WTC11 (cell line): ENCODE measurements around the gene TSPAN10. TPM values are rescaled to one million over a fixed set of nuclear protein-coding genes. Genes with fewer than 3 reads are reported as not detected.
A peak's percentile ranks its signal among the peaks of the same experiment; 100 is the strongest.

Experiments used
- ATAC-seq: fragments of 200-7000 bp; cut with Tn5 transposase; 2 replicates; pipeline ENCODE4 v1.10.0; 2021; ENCODE audit warnings: mild to moderate bottlenecking, moderate library complexity
- CTCF ChIA-PET: fragments of 300-600 bp; sonication (Branson Sonifier 250); formaldehyde crosslinking; loops from one replicate; lab custom pipeline; 2021; ENCODE audit warnings: antibody characterized with exemption; lab: Charles Lee
- POLR2A ChIA-PET: fragments of 350-600 bp; sonication (Branson Sonifier 250); formaldehyde crosslinking; loops from one replicate; lab custom pipeline; 2021; ENCODE audit warnings: antibody characterized with exemption; lab: Charles Lee
- DNase-seq: peaks from one replicate; pipeline ENCODE4 v3.0.0; 2021; ENCODE audit warnings: low spot score
- H3K27ac Mint-ChIP-seq: 2 replicates; pipeline ENCODE4 v1.8.0; 2021; ENCODE audit warnings: mixed read lengths
- H3K27me3 Mint-ChIP-seq: 2 replicates; pipeline ENCODE4 v1.8.0; 2021; ENCODE audit warnings: low read depth, mild to moderate bottlenecking, moderate library complexity, mixed read lengths
- H3K36me3 Mint-ChIP-seq: 2 replicates; pipeline ENCODE4 v1.8.0; 2021; ENCODE audit warnings: mixed read lengths
- H3K4me1 Mint-ChIP-seq: 2 replicates; pipeline ENCODE4 v1.8.0; 2022; ENCODE audit warnings: mixed read lengths
- H3K4me3 Mint-ChIP-seq: 2 replicates; pipeline ENCODE4 v1.8.0; 2021; ENCODE audit warnings: mild to moderate bottlenecking, moderate library complexity, mixed read lengths
- H3K9me3 Mint-ChIP-seq: 2 replicates; pipeline ENCODE4 v1.8.0; 2021; ENCODE audit warnings: mixed read lengths
- CBFB ChIP-seq: sonication (generic); formaldehyde crosslinking; IDR thresholded peaks from 2 replicates; pipeline ENCODE4 v1.8.1; 2022; ENCODE audit warnings: mild to moderate bottlenecking, low read depth, missing genetic modification reagents
- ETV6 ChIP-seq: sonication (generic); formaldehyde crosslinking; IDR thresholded peaks from 2 replicates; pipeline ENCODE4 v1.8.1; 2022; ENCODE audit warnings: mild to moderate bottlenecking, missing genetic modification reagents
- FOXK1 ChIP-seq: sonication (generic); formaldehyde crosslinking; IDR thresholded peaks from 2 replicates; pipeline ENCODE4 v1.8.0; 2022; ENCODE audit warnings: mild to moderate bottlenecking, moderate library complexity, missing genetic modification reagents
- IRF1 ChIP-seq: sonication (generic); formaldehyde crosslinking; IDR thresholded peaks from 2 replicates; pipeline ENCODE4 v1.8.0; 2023; ENCODE audit warnings: missing genetic modification reagents
- IRF2 ChIP-seq: sonication (generic); formaldehyde crosslinking; IDR thresholded peaks from 2 replicates; pipeline ENCODE4 v1.8.0; 2022; ENCODE audit warnings: low read depth, missing genetic modification reagents, borderline replicate concordance
- MLX ChIP-seq: sonication (generic); formaldehyde crosslinking; IDR thresholded peaks from 2 replicates; pipeline ENCODE4 v1.8.1; 2023; ENCODE audit warnings: mild to moderate bottlenecking, missing genetic modification reagents, moderate library complexity
- NFE2L1 ChIP-seq: sonication (generic); formaldehyde crosslinking; IDR thresholded peaks from 2 replicates; pipeline ENCODE4 v1.8.1; 2023; ENCODE audit warnings: missing genetic modification reagents
- RELA ChIP-seq: sonication (generic); formaldehyde crosslinking; IDR thresholded peaks from 2 replicates; pipeline ENCODE4 v1.8.1; 2022; ENCODE audit warnings: missing genetic modification reagents, mild to moderate bottlenecking, borderline replicate concordance
- TP53 ChIP-seq: sonication (generic); formaldehyde crosslinking; IDR thresholded peaks from 2 replicates; pipeline ENCODE4 v1.8.1; 2023; ENCODE audit warnings: mild to moderate bottlenecking, missing genetic modification reagents
- ZNF396 ChIP-seq: fragments of 250-450 bp; sonication (Bioruptor Pico); IDR thresholded peaks from 2 replicates; pipeline ENCODE4 v1.8.0; 2021; ENCODE audit warnings: mild to moderate bottlenecking, moderate library complexity, borderline replicate concordance
- ZNF416 ChIP-seq: fragments of 250-450 bp; sonication (Bioruptor Pico); IDR thresholded peaks from 2 replicates; pipeline ENCODE4 v1.9.0; 2021; ENCODE audit warnings: mild to moderate bottlenecking, inconsistent platforms
- ZNF423 ChIP-seq: fragments of 250-450 bp; sonication (Bioruptor Pico); IDR thresholded peaks from 2 replicates; pipeline ENCODE4 v2.1.2; 2022; ENCODE audit warnings: mild to moderate bottlenecking, moderate library complexity
- ZNF425 ChIP-seq: fragments of 250-450 bp; sonication (Bioruptor Pico); conservative IDR thresholded peaks from 2 replicates; pipeline ENCODE4 v1.9.0; 2021; ENCODE audit warnings: mild to moderate bottlenecking
- total RNA-seq: library from RNA; stranded (reverse); gene quantifications from 3 replicates; pipeline ENCODE4 v1.2.3, GENCODE V29; 2021
- TF ChIP-seq, protein P1 (sequence below): sonication (generic); formaldehyde crosslinking; IDR thresholded peaks from 2 replicates; pipeline ENCODE4 v1.8.0; 2022; ENCODE audit warnings: mild to moderate bottlenecking, missing genetic modification reagents
- TF ChIP-seq, protein P2 (sequence below): sonication (generic); formaldehyde crosslinking; IDR thresholded peaks from 2 replicates; pipeline ENCODE4 v1.8.0; 2023; ENCODE audit warnings: missing genetic modification reagents, mild to moderate bottlenecking, borderline replicate concordance
- TF ChIP-seq, protein P3 (sequence below): sonication (generic); formaldehyde crosslinking; IDR thresholded peaks from 2 replicates; pipeline ENCODE4 v1.8.0; 2023; ENCODE audit warnings: mild to moderate bottlenecking, missing genetic modification reagents

Gene TSPAN10
- total RNA-seq, 1 experiment from 2014 or later = 1.5 TPM

DNA sequence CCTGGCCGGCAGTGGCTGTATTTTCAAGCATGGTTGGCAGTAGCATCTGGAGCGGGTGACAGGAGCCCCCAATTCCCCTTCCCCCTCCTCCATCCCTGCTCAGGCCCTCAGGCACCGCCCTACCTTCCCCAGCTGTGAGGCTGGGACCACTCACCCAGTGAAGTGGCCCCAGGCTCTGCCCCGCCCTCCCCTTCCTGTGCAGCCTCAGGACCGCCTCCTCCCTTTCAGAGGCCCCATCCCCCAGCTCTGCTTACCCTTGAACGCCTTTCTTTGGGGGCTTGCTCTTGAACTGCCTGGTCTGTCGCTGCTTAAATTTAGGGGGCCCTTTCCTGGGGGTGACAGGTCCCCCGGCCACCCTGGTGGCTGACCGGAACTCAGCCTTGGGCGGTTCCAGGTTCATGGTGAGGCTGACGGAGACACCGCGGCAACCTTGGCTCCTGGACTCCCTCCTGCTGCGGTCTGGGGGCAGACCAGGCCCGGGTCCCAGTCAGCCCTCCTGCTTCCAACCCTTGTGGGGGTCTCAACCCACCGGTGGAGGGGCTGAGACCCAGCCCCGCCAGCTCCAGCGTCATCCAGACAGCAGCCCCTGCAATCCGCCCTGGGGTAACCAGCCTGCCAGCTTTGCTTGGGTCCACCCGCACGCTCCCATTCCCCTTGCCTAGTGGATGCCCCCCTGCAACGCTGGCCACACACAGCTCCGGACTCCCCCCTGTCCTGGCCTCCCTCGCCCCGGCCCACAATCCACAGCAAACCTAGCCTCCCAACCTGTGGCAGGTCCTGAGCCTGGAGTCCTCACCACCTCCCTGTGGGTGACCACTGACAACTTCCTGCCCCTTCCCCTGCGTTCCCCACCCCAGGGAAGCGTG is 16.1 kb downstream of the TSPAN10 start:
- TF ChIP-seq TP53 = no peak
- no peak for TF ChIP-seq IRF2 (CRISPR knock-in tag)
- 0 out of 2 replicates have a peak, but pooled peaks have one; percentile 31 for TF ChIP-seq RELA (CRISPR knock-in tag)
- peaks cover 25% of the 10 kb centered on the region for H3K27me3 Mint-ChIP-seq
- no peaks in the 10 kb centered on the region for H3K9me3 Mint-ChIP-seq
- peaks cover 22% of the 10 kb centered on the region for H3K4me1 Mint-ChIP-seq
- DNase-seq = peak; percentile 58
- peak overlapping the region; percentile 47 for H3K4me3 Mint-ChIP-seq
- POLR2A ChIA-PET = no interaction called here
- CTCF ChIA-PET = interaction anchor here (0.7 kb wide), 1 partner anchor 726 kb away, joined by 3 read pairs; no protein-coding TSS in a partner anchor
- no peaks in the 10 kb centered on the region for H3K36me3 Mint-ChIP-seq
- peak; percentile 75 for ATAC-seq
- no peak overlapping the region for H3K27ac Mint-ChIP-seq

- peaks cover 17% of the 10 kb centered on the region for H3K4me1 Mint-ChIP-seq
- DNase-seq (no peak), ATAC-seq (no peak)
- ChIA-PET POLR2A (no interaction called here), CTCF (no interaction called here)
- no peak overlapping the region for H3K4me3 Mint-ChIP-seq
- no peaks in the 10 kb centered on the region for H3K36me3 Mint-ChIP-seq
- TF ChIP-seq, protein P1, sequence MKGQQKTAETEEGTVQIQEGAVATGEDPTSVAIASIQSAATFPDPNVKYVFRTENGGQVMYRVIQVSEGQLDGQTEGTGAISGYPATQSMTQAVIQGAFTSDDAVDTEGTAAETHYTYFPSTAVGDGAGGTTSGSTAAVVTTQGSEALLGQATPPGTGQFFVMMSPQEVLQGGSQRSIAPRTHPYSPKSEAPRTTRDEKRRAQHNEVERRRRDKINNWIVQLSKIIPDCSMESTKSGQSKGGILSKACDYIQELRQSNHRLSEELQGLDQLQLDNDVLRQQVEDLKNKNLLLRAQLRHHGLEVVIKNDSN (CRISPR knock-in tag) = no peak
- no peak for TF ChIP-seq ZNF425 (CRISPR knock-in tag)
- no peak for TF ChIP-seq NFE2L1
- TF ChIP-seq ZNF423 (CRISPR knock-in tag) = no peak
- TF ChIP-seq, protein P2, sequence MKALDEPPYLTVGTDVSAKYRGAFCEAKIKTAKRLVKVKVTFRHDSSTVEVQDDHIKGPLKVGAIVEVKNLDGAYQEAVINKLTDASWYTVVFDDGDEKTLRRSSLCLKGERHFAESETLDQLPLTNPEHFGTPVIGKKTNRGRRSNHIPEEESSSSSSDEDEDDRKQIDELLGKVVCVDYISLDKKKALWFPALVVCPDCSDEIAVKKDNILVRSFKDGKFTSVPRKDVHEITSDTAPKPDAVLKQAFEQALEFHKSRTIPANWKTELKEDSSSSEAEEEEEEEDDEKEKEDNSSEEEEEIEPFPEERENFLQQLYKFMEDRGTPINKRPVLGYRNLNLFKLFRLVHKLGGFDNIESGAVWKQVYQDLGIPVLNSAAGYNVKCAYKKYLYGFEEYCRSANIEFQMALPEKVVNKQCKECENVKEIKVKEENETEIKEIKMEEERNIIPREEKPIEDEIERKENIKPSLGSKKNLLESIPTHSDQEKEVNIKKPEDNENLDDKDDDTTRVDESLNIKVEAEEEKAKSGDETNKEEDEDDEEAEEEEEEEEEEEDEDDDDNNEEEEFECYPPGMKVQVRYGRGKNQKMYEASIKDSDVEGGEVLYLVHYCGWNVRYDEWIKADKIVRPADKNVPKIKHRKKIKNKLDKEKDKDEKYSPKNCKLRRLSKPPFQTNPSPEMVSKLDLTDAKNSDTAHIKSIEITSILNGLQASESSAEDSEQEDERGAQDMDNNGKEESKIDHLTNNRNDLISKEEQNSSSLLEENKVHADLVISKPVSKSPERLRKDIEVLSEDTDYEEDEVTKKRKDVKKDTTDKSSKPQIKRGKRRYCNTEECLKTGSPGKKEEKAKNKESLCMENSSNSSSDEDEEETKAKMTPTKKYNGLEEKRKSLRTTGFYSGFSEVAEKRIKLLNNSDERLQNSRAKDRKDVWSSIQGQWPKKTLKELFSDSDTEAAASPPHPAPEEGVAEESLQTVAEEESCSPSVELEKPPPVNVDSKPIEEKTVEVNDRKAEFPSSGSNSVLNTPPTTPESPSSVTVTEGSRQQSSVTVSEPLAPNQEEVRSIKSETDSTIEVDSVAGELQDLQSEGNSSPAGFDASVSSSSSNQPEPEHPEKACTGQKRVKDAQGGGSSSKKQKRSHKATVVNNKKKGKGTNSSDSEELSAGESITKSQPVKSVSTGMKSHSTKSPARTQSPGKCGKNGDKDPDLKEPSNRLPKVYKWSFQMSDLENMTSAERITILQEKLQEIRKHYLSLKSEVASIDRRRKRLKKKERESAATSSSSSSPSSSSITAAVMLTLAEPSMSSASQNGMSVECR = no peak
- TF ChIP-seq ZNF416 (CRISPR knock-in tag) = no peak
- no peak for TF ChIP-seq ETV6 (CRISPR knock-in tag)
- H3K9me3 Mint-ChIP-seq = no peaks in the 10 kb centered on the region
- H3K27me3 Mint-ChIP-seq = peaks cover 2% of the 10 kb centered on the region; the same call in 1 of the 2 replicates
- no peak overlapping the region for H3K27ac Mint-ChIP-seq
Observed at GRCh38 chr17:81655378-81656117, 18.6 kb downstream of the TSPAN10 start.

DNA sequence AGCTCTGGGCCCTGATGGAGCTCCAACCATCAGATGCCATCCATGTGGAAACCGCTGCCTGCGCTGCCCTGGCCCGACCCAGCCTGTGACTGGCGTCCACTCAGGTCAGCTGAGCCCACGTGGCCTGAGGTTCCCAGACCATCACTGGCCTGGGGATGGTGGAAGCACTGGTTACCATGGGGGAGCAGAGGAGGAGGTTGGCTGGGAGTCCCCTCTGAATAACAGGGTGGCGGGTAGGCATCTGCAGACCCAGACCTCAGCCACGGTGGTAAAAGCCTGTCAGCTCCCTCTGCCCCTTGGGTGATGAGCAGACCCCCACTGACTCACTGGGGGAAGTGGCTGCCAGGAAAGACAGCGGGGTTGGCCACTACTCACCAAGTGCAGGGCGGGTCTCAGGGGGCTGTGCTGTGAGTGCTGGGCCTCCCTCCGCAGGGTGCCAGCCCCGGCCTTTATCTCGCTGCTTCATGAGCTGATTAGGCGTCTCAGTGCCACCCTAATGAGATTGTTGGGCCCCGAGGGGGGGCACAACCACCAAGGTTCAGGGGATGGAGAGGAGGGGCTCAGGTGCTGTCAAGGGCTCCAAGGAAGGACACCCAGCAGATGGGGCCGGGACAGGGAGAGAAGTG is 19.2 kb downstream of the TSPAN10 start, which contains the start of gene PDE6G:
Gene PDE6G (minus strand): TSS at position 425 of the 626 bp plus-strand sequence. CDS start 3,237 bp downstream, outside the sequence.
- no peaks in the 10 kb centered on the region; the same call in 1 of the 2 replicates for H3K27me3 Mint-ChIP-seq
- H3K4me3 Mint-ChIP-seq = no peak within 1 kb of the TSS
- H3K36me3 Mint-ChIP-seq = no peaks in the 10 kb centered on the region
- H3K9me3 Mint-ChIP-seq = no peaks in the 10 kb centered on the region
- DNase-seq (no peak), ATAC-seq (no peak)
- ChIA-PET CTCF (no interaction called here), POLR2A (no interaction called here)
- H3K27ac Mint-ChIP-seq = no peak within 1 kb of the TSS; the same call in 1 of the 2 replicates
- H3K4me1 Mint-ChIP-seq = peaks cover 17% of the 10 kb centered on the region
- no peak for TF ChIP-seq CBFB (CRISPR knock-in tag)
- no peak for TF ChIP-seq MLX
- no peak for TF ChIP-seq IRF1
- TF ChIP-seq, protein P1 (CRISPR knock-in tag) = no peak
- TF ChIP-seq FOXK1 (CRISPR knock-in tag) = no peak
- TF ChIP-seq, protein P3, sequence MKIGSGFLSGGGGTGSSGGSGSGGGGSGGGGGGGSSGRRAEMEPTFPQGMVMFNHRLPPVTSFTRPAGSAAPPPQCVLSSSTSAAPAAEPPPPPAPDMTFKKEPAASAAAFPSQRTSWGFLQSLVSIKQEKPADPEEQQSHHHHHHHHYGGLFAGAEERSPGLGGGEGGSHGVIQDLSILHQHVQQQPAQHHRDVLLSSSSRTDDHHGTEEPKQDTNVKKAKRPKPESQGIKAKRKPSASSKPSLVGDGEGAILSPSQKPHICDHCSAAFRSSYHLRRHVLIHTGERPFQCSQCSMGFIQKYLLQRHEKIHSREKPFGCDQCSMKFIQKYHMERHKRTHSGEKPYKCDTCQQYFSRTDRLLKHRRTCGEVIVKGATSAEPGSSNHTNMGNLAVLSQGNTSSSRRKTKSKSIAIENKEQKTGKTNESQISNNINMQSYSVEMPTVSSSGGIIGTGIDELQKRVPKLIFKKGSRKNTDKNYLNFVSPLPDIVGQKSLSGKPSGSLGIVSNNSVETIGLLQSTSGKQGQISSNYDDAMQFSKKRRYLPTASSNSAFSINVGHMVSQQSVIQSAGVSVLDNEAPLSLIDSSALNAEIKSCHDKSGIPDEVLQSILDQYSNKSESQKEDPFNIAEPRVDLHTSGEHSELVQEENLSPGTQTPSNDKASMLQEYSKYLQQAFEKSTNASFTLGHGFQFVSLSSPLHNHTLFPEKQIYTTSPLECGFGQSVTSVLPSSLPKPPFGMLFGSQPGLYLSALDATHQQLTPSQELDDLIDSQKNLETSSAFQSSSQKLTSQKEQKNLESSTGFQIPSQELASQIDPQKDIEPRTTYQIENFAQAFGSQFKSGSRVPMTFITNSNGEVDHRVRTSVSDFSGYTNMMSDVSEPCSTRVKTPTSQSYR (CRISPR knock-in tag) = no peak
- TF ChIP-seq ZNF396 (CRISPR knock-in tag) = no peak
- TF ChIP-seq ZNF423 (CRISPR knock-in tag) = no peak
